HEK293T (cell line): Measurements from ENCODE around the gene SPAG16.

Experiments used
- BHLHE40 ChIP-seq: fragments of 450-650 bp; IDR thresholded peaks from 2 replicates; pipeline ENCODE4 v1.6.1; 2016; ENCODE audit warnings: mild to moderate bottlenecking, moderate library complexity, borderline replicate concordance
- ELF4 ChIP-seq: fragments of 450-650 bp; IDR thresholded peaks from 2 replicates; pipeline ENCODE4 v1.6.1; 2017; ENCODE audit warnings: antibody characterized with exemption
- FOXM1 ChIP-seq: fragments of 450-650 bp; IDR thresholded peaks from 2 replicates; pipeline ENCODE4 v1.6.1; 2017; ENCODE audit warnings: mild to moderate bottlenecking, borderline replicate concordance
- HDGF ChIP-seq: fragments of 450-650 bp; IDR thresholded peaks from 2 replicates; pipeline ENCODE4 v1.6.1; 2017; ENCODE audit warnings: antibody characterized with exemption, borderline replicate concordance
- NFRKB ChIP-seq: fragments of 450-650 bp; IDR thresholded peaks from 2 replicates; pipeline ENCODE4 v1.6.1; 2016; ENCODE audit warnings: mild to moderate bottlenecking, moderate library complexity
- PKNOX1 ChIP-seq: fragments of 450-650 bp; IDR thresholded peaks from 2 replicates; pipeline ENCODE4 v1.6.1; 2016
- SP1 ChIP-seq: fragments of 450-650 bp; IDR thresholded peaks from 2 replicates; pipeline ENCODE4 v1.6.1; 2017
- TARDBP ChIP-seq: fragments of 450-650 bp; IDR thresholded peaks from 2 replicates; pipeline ENCODE4 v1.6.1; 2016
- ZNF384 ChIP-seq: fragments of 450-650 bp; IDR thresholded peaks from 2 replicates; pipeline ENCODE4 v1.6.1; 2016

- no peak for TF ChIP-seq TARDBP
- no peak for TF ChIP-seq BHLHE40
- TF ChIP-seq SP1 = no peak
- TF ChIP-seq NFRKB = no peak
- peak; percentile 97 for TF ChIP-seq PKNOX1
- no peak for TF ChIP-seq ZNF384
- no peak for TF ChIP-seq ELF4
- TF ChIP-seq FOXM1 = no peak
- TF ChIP-seq HDGF = no peak
These were observed 167.4 kb downstream of the SPAG16 start for GRCh38 chr2:213451542-213452239.
